GM12878 (cell line): ENCODE measurements around the gene COQ6. TPM values are rescaled to one million over a fixed set of nuclear protein-coding genes. Genes with fewer than 3 reads are reported as not detected.

ENCODE experiments used
- ATAC-seq: fragments of 200-7000 bp; cut with Tn5 transposase; 3 replicates; pipeline ENCODE4 v1.9.1; 2020; ENCODE audit warnings: mild to moderate bottlenecking, moderate library complexity
- BruUV-seq: library from RNA; stranded (reverse); fragments of 400-500 nt; replicated peaks from 2 replicates; lab custom pipeline; 2021; lab: Mats Ljungman, UMichigan
- CTCF ChIA-PET: fragments of 300-600 bp; sonication (Branson Sonifier 250); formaldehyde crosslinking; extraction: SDS; loops from one replicate; lab custom pipeline; 2021; ENCODE audit warnings: inconsistent platforms; lab: Yijun Ruan, JAX
- POLR2A ChIA-PET: fragments of 350-600 bp; formaldehyde crosslinking; extraction: SDS; loops from one replicate; lab custom pipeline; 2021; ENCODE audit warnings: inconsistent platforms; lab: Charles Lee
- RAD21 ChIA-PET: fragments of 300-600 bp; sonication (Branson Sonifier 250); formaldehyde crosslinking; loops from one replicate; lab custom pipeline; 2023; ENCODE audit warnings: antibody characterized with exemption; ENCODE audit not compliant: unreplicated experiment; lab: Charles Lee
- SMC1A ChIA-PET: fragments of 300-600 bp; sonication (Branson Sonifier 250); formaldehyde crosslinking; loops from one replicate; lab custom pipeline; 2023; ENCODE audit not compliant: unreplicated experiment, uncharacterized antibody; lab: Charles Lee
- DNase-seq: peaks from one replicate; pipeline ENCODE4 v3.0.0-alpha.2; 2011; ENCODE audit warnings: low read depth, low spot score
- FAIRE-seq: peaks from 3 replicates; lab custom pipeline; 2011; peaks lifted over from hg19 to GRCh38; lab: Jason Lieb, UNC
- H2AFZ ChIP-seq: 2 replicates; pipeline ENCODE4 v1.6.0; 2011; ENCODE audit warnings: low read depth, low read length, control low read depth; ENCODE audit not compliant: control insufficient read depth
- H3K27ac ChIP-seq: 2 replicates; pipeline ENCODE4 v1.5.1; 2011; ENCODE audit warnings: control low read depth; ENCODE audit not compliant: control insufficient read depth, insufficient read depth
- H3K27me3 ChIP-seq, 2 experiments: replicated peaks in 1 of 2; 2 replicates each; pipeline versions ENCODE4 v1.6.0 to v1.6.1; 2011; ENCODE audit warnings: low read length in 1 of 2; ENCODE audit not compliant: control insufficient read depth in 2 of 2, insufficient read depth in 2 of 2
- H3K36me3 ChIP-seq, 2 experiments: 2 replicates each; pipeline ENCODE4 v1.5.1; 2011; ENCODE audit warnings: low read length in 1 of 2; ENCODE audit not compliant: control insufficient read depth in 2 of 2, insufficient read depth in 2 of 2
- H3K4me1 ChIP-seq: 2 replicates; pipeline ENCODE4 v1.6.1; 2011; ENCODE audit warnings: mild to moderate bottlenecking, low read length, moderate library complexity, mixed read lengths; ENCODE audit not compliant: control insufficient read depth, insufficient read depth
- H3K4me2 ChIP-seq: 2 replicates; pipeline ENCODE4 v1.6.0; 2011; ENCODE audit warnings: control low read depth; ENCODE audit not compliant: control insufficient read depth, insufficient read depth
- H3K4me3 ChIP-seq: fragments of 200-600 bp; sonication (generic); 2 replicates; pipeline ENCODE4 v1.5.1; 2016
- H3K79me2 ChIP-seq: 2 replicates; pipeline ENCODE4 v1.6.0; 2011; ENCODE audit warnings: low read length; ENCODE audit not compliant: control insufficient read depth, insufficient read depth
- H3K9ac ChIP-seq: 2 replicates; pipeline ENCODE4 v1.8.0; 2011; ENCODE audit warnings: low read length, control low read depth, mixed read lengths; ENCODE audit not compliant: control insufficient read depth, insufficient read depth
- H3K9me3 ChIP-seq: replicated peaks from 3 replicates; pipeline ENCODE4 v1.5.1; 2011; ENCODE audit warnings: mild to moderate bottlenecking, low read length; ENCODE audit not compliant: control insufficient read depth, insufficient read depth
- H4K20me1 ChIP-seq: 2 replicates; pipeline ENCODE4 v1.6.0; 2011; ENCODE audit not compliant: control insufficient read depth, insufficient read depth
- ATF3 ChIP-seq: IDR thresholded peaks from 2 replicates; pipeline ENCODE4 v1.6.1; 2011; ENCODE audit warnings: low read depth, mild to moderate bottlenecking, low read length, moderate library complexity, borderline replicate concordance; ENCODE audit errors: extremely low read depth
- ESRRA ChIP-seq: IDR thresholded peaks from 2 replicates; pipeline ENCODE4 v1.6.1; 2012; ENCODE audit warnings: mild to moderate bottlenecking, low read length, improper control_type of control experiment
- MYC ChIP-seq: IDR thresholded peaks from 2 replicates; pipeline ENCODE4 v1.6.1; 2011; ENCODE audit warnings: mild to moderate bottlenecking, low read length, moderate library complexity, inconsistent platforms; ENCODE audit not compliant: insufficient read depth, insufficient replicate concordance, insufficient read length, severe bottlenecking
- NFXL1 ChIP-seq: fragments of 450-650 bp; IDR thresholded peaks from 2 replicates; pipeline ENCODE4 v1.6.1; 2017; ENCODE audit warnings: antibody characterized with exemption, mild to moderate bottlenecking, borderline replicate concordance
- NFYA ChIP-seq: IDR thresholded peaks from 2 replicates; pipeline ENCODE4 v1.6.1; 2011; ENCODE audit warnings: low read depth, mild to moderate bottlenecking, low read length, improper control_type of control experiment, borderline replicate concordance
- NFYB ChIP-seq: IDR thresholded peaks from 2 replicates; pipeline ENCODE4 v1.6.1; 2011; ENCODE audit warnings: low read depth, mild to moderate bottlenecking, low read length, improper control_type of control experiment, moderate library complexity; ENCODE audit not compliant: insufficient read depth
- NR2C2 ChIP-seq: IDR thresholded peaks from 2 replicates; pipeline ENCODE4 v1.6.1; 2011; ENCODE audit warnings: borderline replicate concordance, low read depth; ENCODE audit not compliant: control insufficient read depth, insufficient read length
- STAT3 ChIP-seq: IDR thresholded peaks from 2 replicates; pipeline ENCODE4 v1.6.1; 2011; ENCODE audit warnings: low read depth, low read length, improper control_type of control experiment
- SUZ12 ChIP-seq: fragments of 200-600 bp; sonication (generic); IDR thresholded peaks from one replicate; pipeline ENCODE4 v1.6.1; 2018; ENCODE audit warnings: antibody characterized with exemption, mild to moderate bottlenecking; ENCODE audit not compliant: unreplicated experiment
- TAF1 ChIP-seq: IDR thresholded peaks from 2 replicates; pipeline ENCODE4 v1.6.1; 2011; ENCODE audit warnings: mild to moderate bottlenecking, low read depth, low read length, borderline replicate concordance
- ZZZ3 ChIP-seq: IDR thresholded peaks from 2 replicates; pipeline ENCODE4 v1.6.1; 2011; ENCODE audit warnings: low read depth; ENCODE audit not compliant: control insufficient read depth, insufficient read length
- WGBS: methylation state at CpG from one replicate; pipeline ENCODE4 v1.1.6; 2016; ENCODE audit warnings: low lambda C conversion rate; ENCODE audit not compliant: insufficient replicate concordance, insufficient coverage; ENCODE audit errors: missing lambda C conversion rate; 5-methylcytosine and 5-hydroxymethylcytosine counted together
- in situ Hi-C: fragments of 300-500 bp; cut with MboI; formaldehyde crosslinking; loops from 9 replicates; pipeline ENCODE4 v1.14.3; 2018; ENCODE audit warnings: mixed read lengths
- intact Hi-C: fragments of 100-400 bp; cut with micrococcal nuclease; formaldehyde crosslinking; loops from one replicate; pipeline ENCODE4 v1.14.2; 2022; ENCODE audit not compliant: unreplicated experiment
- polyA plus RNA-seq, 11 experiments: library from polyadenylated mRNA; depleted of rRNA in 4 of 11; unstranded in 6 of 11; stranded (reverse) in 5 of 11; fragments of >200 nt; fragmentation: Nextera tagmentation in 4 of 11; fragmentation: Illumina TruSeq in 1 of 11; extraction: Ambion mirVana in 4 of 11; extraction: Trizol in 1 of 11; gene quantifications; 1 replicate in 1 of 11; 2 replicates in 10 of 11; pipeline versions ENCODE4 v1.2.1 to v1.2.3, GENCODE V29; 2011 to 2016; ENCODE audit warnings: inconsistent platforms in 2 of 11, missing spikeins in 2 of 11, low read depth in 1 of 11
- total RNA-seq, 4 experiments: library from RNA; depleted of rRNA in 3 of 4; stranded (reverse); fragments of >200 nt in 3 of 4; fragmentation: Illumina TruSeq in 1 of 4; extraction: Trizol in 1 of 4; gene quantifications; 2 replicates each; pipeline versions ENCODE4 v1.2.1 to v1.2.3, GENCODE V29; 2013 to 2021
- TF ChIP-seq, protein P1 (sequence below): fragments of 450-650 bp; IDR thresholded peaks from 2 replicates; pipeline ENCODE4 v1.6.1; 2017; ENCODE audit warnings: low read depth, mild to moderate bottlenecking, moderate library complexity
- TF ChIP-seq, protein P2 (sequence below): IDR thresholded peaks from 2 replicates; pipeline ENCODE4 v1.6.1; 2012; ENCODE audit warnings: mild to moderate bottlenecking, low read depth, low read length
- TF ChIP-seq, protein P3 (sequence below): fragments of 450-650 bp; IDR thresholded peaks from 2 replicates; pipeline ENCODE4 v1.6.1; 2018; ENCODE audit warnings: borderline replicate concordance, mild to moderate bottlenecking; ENCODE audit not compliant: partially characterized antibody

The COQ6 gene
- total and polyA plus RNA-seq, 10 of the 15 experiments (the other 5 are each of a cell fraction or from before 2014, with no cell fraction given), result 5.4 to 45.5 (median 19.1) TPM

DNA sequence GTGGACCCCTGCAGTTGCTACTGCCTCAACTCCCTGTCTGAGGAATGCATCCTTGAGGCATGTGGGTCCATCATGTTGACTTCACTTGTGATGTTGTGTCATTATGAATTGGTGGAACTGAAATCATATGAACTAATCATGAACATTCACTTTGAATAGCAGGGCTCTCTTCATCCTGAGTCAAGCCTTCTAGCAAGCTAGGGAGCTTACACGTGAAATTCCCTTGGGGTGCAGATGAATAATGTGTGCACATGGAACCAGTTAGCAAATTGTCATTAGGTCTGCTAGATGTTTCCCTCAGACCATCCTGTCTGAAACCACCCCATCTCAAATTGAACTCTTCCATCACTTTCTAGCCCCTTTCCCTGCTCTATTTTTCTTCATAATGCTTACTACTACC, 3.6 kb downstream of the COQ6 start (continued):
- TF ChIP-seq, protein P1, sequence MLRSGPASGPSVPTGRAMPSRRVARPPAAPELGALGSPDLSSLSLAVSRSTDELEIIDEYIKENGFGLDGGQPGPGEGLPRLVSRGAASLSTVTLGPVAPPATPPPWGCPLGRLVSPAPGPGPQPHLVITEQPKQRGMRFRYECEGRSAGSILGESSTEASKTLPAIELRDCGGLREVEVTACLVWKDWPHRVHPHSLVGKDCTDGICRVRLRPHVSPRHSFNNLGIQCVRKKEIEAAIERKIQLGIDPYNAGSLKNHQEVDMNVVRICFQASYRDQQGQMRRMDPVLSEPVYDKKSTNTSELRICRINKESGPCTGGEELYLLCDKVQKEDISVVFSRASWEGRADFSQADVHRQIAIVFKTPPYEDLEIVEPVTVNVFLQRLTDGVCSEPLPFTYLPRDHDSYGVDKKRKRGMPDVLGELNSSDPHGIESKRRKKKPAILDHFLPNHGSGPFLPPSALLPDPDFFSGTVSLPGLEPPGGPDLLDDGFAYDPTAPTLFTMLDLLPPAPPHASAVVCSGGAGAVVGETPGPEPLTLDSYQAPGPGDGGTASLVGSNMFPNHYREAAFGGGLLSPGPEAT, result no peak
- no peak for TF ChIP-seq NFYA
- no peak for TF ChIP-seq MYC
- TF ChIP-seq NR2C2, result no peak
- TF ChIP-seq SUZ12, result no peak
- TF ChIP-seq NFYB, result no peak

DNA sequence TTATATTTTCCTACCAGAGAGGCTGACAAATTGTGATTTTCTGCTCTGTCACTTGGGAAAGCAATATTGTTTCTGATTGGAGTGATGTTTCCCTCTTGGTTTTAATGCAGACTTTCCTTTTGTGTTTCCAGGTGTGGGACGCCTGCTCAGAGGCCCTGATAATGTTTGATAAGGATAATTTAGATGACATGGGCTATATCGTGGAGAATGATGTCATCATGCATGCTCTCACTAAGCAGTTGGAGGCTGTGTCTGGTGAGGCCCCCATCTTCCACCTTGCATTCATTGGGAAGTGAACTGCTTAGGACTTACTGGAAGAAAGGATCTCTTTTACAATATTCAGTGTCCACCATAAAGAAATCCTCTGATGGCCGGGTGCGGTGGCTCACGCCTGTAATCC, 5.6 kb downstream of the COQ6 start:
- RAD21 ChIA-PET, result no interaction called here
- in situ Hi-C loops, result no loop called here
- TF ChIP-seq ESRRA (no peak), TAF1 (no peak), STAT3 (no peak), ATF3 (no peak), NFXL1 (no peak), ZZZ3 (no peak)
- TF ChIP-seq, protein P2, sequence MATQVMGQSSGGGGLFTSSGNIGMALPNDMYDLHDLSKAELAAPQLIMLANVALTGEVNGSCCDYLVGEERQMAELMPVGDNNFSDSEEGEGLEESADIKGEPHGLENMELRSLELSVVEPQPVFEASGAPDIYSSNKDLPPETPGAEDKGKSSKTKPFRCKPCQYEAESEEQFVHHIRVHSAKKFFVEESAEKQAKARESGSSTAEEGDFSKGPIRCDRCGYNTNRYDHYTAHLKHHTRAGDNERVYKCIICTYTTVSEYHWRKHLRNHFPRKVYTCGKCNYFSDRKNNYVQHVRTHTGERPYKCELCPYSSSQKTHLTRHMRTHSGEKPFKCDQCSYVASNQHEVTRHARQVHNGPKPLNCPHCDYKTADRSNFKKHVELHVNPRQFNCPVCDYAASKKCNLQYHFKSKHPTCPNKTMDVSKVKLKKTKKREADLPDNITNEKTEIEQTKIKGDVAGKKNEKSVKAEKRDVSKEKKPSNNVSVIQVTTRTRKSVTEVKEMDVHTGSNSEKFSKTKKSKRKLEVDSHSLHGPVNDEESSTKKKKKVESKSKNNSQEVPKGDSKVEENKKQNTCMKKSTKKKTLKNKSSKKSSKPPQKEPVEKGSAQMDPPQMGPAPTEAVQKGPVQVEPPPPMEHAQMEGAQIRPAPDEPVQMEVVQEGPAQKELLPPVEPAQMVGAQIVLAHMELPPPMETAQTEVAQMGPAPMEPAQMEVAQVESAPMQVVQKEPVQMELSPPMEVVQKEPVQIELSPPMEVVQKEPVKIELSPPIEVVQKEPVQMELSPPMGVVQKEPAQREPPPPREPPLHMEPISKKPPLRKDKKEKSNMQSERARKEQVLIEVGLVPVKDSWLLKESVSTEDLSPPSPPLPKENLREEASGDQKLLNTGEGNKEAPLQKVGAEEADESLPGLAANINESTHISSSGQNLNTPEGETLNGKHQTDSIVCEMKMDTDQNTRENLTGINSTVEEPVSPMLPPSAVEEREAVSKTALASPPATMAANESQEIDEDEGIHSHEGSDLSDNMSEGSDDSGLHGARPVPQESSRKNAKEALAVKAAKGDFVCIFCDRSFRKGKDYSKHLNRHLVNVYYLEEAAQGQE, result no peak
- TF ChIP-seq, protein P3, sequence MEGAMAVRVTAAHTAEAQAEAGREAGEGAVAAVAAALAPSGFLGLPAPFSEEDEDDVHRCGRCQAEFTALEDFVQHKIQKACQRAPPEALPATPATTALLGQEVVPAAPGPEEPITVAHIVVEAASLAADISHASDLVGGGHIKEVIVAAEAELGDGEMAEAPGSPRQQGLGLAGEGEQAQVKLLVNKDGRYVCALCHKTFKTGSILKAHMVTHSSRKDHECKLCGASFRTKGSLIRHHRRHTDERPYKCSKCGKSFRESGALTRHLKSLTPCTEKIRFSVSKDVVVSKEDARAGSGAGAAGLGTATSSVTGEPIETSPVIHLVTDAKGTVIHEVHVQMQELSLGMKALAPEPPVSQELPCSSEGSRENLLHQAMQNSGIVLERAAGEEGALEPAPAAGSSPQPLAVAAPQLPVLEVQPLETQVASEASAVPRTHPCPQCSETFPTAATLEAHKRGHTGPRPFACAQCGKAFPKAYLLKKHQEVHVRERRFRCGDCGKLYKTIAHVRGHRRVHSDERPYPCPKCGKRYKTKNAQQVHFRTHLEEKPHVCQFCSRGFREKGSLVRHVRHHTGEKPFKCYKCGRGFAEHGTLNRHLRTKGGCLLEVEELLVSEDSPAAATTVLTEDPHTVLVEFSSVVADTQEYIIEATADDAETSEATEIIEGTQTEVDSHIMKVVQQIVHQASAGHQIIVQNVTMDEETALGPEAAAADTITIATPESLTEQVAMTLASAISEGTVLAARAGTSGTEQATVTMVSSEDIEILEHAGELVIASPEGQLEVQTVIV, result no peak

More for the DNA sequence above, 5.6 kb downstream of the COQ6 start:
- Histone ChIP-seq H3K4me3 (no peak overlapping the region), H3K4me2 (no peak overlapping the region), H3K9ac (no peak overlapping the region), H2AFZ (no peak overlapping the region), H3K9me3 (no peaks in the 10 kb centered on the region), H3K79me2 (no peaks in the 10 kb centered on the region; the same call in 1 of the 2 replicates), H3K4me1 (0 out of 2 replicates have a peak, but pooled peaks cover 4% of the 10 kb centered on the region), H4K20me1 (no peaks in the 10 kb centered on the region), H3K27me3 (no peaks in the 10 kb centered on the region), H3K36me3 (peaks cover 4 to 16% of the 10 kb centered on the region in 2 experiments; a peak in 3 of 4 replicates), H3K27ac (no peak overlapping the region)
- ChIA-PET POLR2A (interaction anchor here (0.7 kb wide), 1 partner anchor 299 kb away, joined by 4 read pairs; no protein-coding TSS in a partner anchor), SMC1A (no interaction called here), CTCF (no interaction called here)
- no TSS peak for BruUV-seq
- ATAC-seq (no peak), DNase-seq (no peak), FAIRE-seq (no peak)
- intact Hi-C loops, result no loop called here
- WGBS, result 94% methylated on average over 5 of the region's 5 CpGs
